ENCODE measurements around the gene ACVR1. TPM values are rescaled to one million over a fixed set of nuclear protein-coding genes. Genes with fewer than 3 reads are reported as not detected.

The ACVR1 gene
- polyA plus RNA-seq, 1 of the 3 experiments (the other 2 are of a cell fraction) = 22.4 TPM

DNA sequence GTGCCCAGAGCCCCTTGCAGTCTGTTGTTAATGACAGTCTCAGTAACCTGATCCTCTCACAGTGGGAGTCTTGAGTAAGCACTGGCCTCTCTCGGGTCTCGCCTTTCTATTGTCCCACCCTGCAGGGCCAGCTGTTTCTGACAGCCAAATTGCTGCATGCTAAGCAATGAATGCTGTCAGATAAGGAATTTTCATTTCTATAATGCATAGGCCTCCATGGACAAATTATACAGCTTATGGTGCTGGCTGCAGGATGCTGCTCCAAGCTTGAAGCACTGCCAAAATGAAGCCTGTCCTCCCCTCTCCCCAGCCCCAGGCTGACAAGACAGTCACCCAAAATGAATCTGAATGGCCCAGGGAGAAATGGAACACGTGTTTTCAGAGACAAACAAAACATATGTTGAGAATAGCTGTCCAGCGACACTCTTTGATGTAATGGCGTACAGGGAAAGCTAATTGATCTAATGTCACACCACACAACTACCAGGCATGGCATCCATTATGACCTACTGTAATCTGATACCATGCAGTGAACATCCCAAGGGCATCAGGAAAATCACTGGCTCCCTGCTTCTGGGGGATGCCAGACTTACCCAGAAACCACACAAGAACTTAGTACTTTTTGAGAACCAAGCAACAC, 36.8 kb downstream of the ACVR1 start (continued):
- TF ChIP-seq, protein P1, sequence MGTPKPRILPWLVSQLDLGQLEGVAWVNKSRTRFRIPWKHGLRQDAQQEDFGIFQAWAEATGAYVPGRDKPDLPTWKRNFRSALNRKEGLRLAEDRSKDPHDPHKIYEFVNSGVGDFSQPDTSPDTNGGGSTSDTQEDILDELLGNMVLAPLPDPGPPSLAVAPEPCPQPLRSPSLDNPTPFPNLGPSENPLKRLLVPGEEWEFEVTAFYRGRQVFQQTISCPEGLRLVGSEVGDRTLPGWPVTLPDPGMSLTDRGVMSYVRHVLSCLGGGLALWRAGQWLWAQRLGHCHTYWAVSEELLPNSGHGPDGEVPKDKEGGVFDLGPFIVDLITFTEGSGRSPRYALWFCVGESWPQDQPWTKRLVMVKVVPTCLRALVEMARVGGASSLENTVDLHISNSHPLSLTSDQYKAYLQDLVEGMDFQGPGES (IDR thresholded peaks at IDR 0.05; ENCODE audit: low read depth, low read length) = no peak
- peak; percentile 40; the same call in 1 of the 2 replicates for TF ChIP-seq USF2 (IDR thresholded peaks at IDR 0.05; ENCODE audit: borderline replicate concordance, low read depth, low read length)
- no peak; the same call in 1 of the 2 replicates for TF ChIP-seq FOSL2 (IDR thresholded peaks at IDR 0.05; ENCODE audit: borderline replicate concordance, low read depth)
- no peak for TF ChIP-seq CHD2 (IDR thresholded peaks at IDR 0.05; ENCODE audit: low read length, partially characterized antibody)
- TF ChIP-seq RAD21 (IDR thresholded peaks at IDR 0.05; ENCODE audit: low read length) = peak; percentile 4
- no peak for TF ChIP-seq RXRA (IDR thresholded peaks at IDR 0.05; ENCODE audit: borderline replicate concordance, low read depth)
- no peak for TF ChIP-seq USF1 (IDR thresholded peaks at IDR 0.05; ENCODE audit: borderline replicate concordance, low read depth)
- TF ChIP-seq, protein P2, sequence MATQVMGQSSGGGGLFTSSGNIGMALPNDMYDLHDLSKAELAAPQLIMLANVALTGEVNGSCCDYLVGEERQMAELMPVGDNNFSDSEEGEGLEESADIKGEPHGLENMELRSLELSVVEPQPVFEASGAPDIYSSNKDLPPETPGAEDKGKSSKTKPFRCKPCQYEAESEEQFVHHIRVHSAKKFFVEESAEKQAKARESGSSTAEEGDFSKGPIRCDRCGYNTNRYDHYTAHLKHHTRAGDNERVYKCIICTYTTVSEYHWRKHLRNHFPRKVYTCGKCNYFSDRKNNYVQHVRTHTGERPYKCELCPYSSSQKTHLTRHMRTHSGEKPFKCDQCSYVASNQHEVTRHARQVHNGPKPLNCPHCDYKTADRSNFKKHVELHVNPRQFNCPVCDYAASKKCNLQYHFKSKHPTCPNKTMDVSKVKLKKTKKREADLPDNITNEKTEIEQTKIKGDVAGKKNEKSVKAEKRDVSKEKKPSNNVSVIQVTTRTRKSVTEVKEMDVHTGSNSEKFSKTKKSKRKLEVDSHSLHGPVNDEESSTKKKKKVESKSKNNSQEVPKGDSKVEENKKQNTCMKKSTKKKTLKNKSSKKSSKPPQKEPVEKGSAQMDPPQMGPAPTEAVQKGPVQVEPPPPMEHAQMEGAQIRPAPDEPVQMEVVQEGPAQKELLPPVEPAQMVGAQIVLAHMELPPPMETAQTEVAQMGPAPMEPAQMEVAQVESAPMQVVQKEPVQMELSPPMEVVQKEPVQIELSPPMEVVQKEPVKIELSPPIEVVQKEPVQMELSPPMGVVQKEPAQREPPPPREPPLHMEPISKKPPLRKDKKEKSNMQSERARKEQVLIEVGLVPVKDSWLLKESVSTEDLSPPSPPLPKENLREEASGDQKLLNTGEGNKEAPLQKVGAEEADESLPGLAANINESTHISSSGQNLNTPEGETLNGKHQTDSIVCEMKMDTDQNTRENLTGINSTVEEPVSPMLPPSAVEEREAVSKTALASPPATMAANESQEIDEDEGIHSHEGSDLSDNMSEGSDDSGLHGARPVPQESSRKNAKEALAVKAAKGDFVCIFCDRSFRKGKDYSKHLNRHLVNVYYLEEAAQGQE (IDR thresholded peaks at IDR 0.05; ENCODE audit: low read depth, low read length) = no peak
- no peak for TF ChIP-seq CTCF (IDR thresholded peaks at IDR 0.05)
- no peak for TF ChIP-seq YY1 (IDR thresholded peaks at IDR 0.05; ENCODE audit: low read depth)
- TF ChIP-seq GABPA (IDR thresholded peaks at IDR 0.05; ENCODE audit: low read depth) = no peak
- TF ChIP-seq POLR2AphosphoS5 (IDR thresholded peaks at IDR 0.05; ENCODE audit: low read depth, low read length) = no peak
- peak in 1 of 2 experiments; percentile 40; a peak in 1 of 4 replicates for TF ChIP-seq EP300 (IDR thresholded peaks at IDR 0.05; ENCODE audit: borderline replicate concordance in 1 of 2, low read depth in 1 of 2, low read length in 1 of 2)
- no peak for TF ChIP-seq JUND (IDR thresholded peaks at IDR 0.05)
- no peak for TF ChIP-seq NRF1 (IDR thresholded peaks at IDR 0.05; ENCODE audit: low read depth, low read length)

All from SK-N-SH (cell line).